Cardiac muscle cell (in vitro differentiated cells and primary cell): ENCODE results near the gene CAPN10. TPM values are rescaled to one million over a fixed set of nuclear protein-coding genes. Genes with fewer than 3 reads are reported as not detected.

Source experiments
- DNase-seq, 2 donors: peaks; one replicate each; pipeline versions ENCODE4 v3.0.0 to v3.0.0-alpha.2; 2010 to 2017; ENCODE audit warnings: low read depth in 1 of 2, low spot score in 1 of 2
- H3K27ac ChIP-seq: fragments of 200-600 bp; sonication (generic); 2 replicates; pipeline ENCODE4 v1.5.1; 2016
- H3K27me3 ChIP-seq: fragments of 200-600 bp; sonication (generic); 2 replicates; pipeline ENCODE4 v1.6.0; 2016; ENCODE audit warnings: control low read depth
- H3K36me3 ChIP-seq: fragments of 200-600 bp; sonication (generic); 2 replicates; pipeline ENCODE4 v1.5.1; 2016; ENCODE audit warnings: control low read depth
- H3K4me1 ChIP-seq: fragments of 200-600 bp; sonication (generic); 2 replicates; pipeline ENCODE4 v1.8.1; 2017; ENCODE audit warnings: low read depth, mild to moderate bottlenecking, mixed run types
- H3K4me3 ChIP-seq: fragments of 200-600 bp; sonication (generic); 2 replicates; pipeline ENCODE4 v1.5.1; 2016; ENCODE audit warnings: mild to moderate bottlenecking
- H3K9me3 ChIP-seq: fragments of 200-600 bp; sonication (generic); 2 replicates; pipeline ENCODE4 v1.5.1; 2017; ENCODE audit warnings: low read depth, mild to moderate bottlenecking, control low read depth
- CTCF ChIP-seq: IDR thresholded peaks from 2 replicates; pipeline ENCODE4 v1.5.1; 2012; ENCODE audit warnings: low read depth, mild to moderate bottlenecking, low read length
- polyA plus RNA-seq: library from polyadenylated mRNA; unstranded; fragments of >200 nt; fragmentation: Nextera tagmentation; extraction: Ambion mirVana; gene quantifications from 2 replicates; pipeline ENCODE4 v1.2.1, GENCODE V29; 2016
- total RNA-seq: library from RNA; depleted of rRNA; stranded (reverse); fragments of >200 nt; gene quantifications from 2 replicates; pipeline ENCODE4 v1.2.3, GENCODE V29; 2016

Gene CAPN10
- total and polyA plus RNA-seq, 2 experiments from 2014 or later: 60.8 to 62.8 TPM

GRCh38 chr2:240557101-240557751, 29.3 kb upstream of the CAPN10 start:
- no peaks in the 10 kb centered on the region for H3K36me3 ChIP-seq
- TF ChIP-seq CTCF: no peak
- H3K9me3 ChIP-seq: no peaks in the 10 kb centered on the region
- peaks cover 5% of the 10 kb centered on the region for H3K4me1 ChIP-seq
- H3K4me3 ChIP-seq: peak overlapping the region; percentile 27
- no peak for DNase-seq
- H3K27ac ChIP-seq: no peak overlapping the region
- no peaks in the 10 kb centered on the region for H3K27me3 ChIP-seq

GRCh38 chr2:240557808-240558207, 28.7 kb upstream of the CAPN10 start, which contains the start of gene ANKMY1:
ANKMY1 (minus strand) TSS chr2:240557988; CDS start chr2:240557335, 653 bp downstream.
- Histone ChIP-seq H3K4me3 (peak within 1 kb of the TSS; percentile 27), H3K4me1 (peaks cover 5% of the 10 kb centered on the region), H3K9me3 (no peaks in the 10 kb centered on the region), H3K36me3 (no peaks in the 10 kb centered on the region), H3K27me3 (no peaks in the 10 kb centered on the region), H3K27ac (no peak within 1 kb of the TSS)
- no peak for TF ChIP-seq CTCF
- peak; percentile 82 to 88 for DNase-seq

DNA sequence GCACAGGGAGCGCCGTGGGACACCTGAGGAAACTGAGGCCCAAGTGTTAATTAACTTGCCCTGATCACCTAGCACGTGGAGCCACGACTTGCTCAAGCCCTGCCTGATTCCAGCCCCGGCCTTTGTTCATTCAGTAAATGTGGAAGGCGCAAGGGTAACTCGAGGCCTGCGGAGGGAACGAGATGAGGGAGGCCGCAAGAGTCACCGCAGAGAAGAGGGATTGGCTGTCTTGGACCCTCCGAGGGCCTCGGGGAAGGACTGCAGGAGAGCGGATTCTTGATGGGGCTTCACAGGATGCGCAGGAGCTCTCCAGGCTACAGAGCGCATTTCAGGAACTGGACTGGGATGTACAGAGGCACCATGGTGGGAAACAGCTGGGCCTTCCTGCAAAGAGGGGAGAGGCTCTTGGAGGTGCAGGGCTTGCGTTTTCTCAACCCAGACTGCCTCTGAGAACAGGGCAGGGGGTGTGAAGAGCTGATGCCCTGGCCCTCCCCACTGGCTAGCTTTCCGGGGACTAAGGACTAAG, 28.2 kb upstream of the CAPN10 start:
- no peak for DNase-seq
- H3K27me3 ChIP-seq: no peaks in the 10 kb centered on the region
- TF ChIP-seq CTCF: no peak
- peaks cover 5% of the 10 kb centered on the region for H3K4me1 ChIP-seq
- H3K36me3 ChIP-seq: no peaks in the 10 kb centered on the region
- no peaks in the 10 kb centered on the region for H3K9me3 ChIP-seq
- peak overlapping the region; percentile 27 for H3K4me3 ChIP-seq
- no peak overlapping the region for H3K27ac ChIP-seq

GRCh38 chr2:240559286-240559685, 27.2 kb upstream of the CAPN10 start:
- H3K27me3 ChIP-seq: no peaks in the 10 kb centered on the region
- no peaks in the 10 kb centered on the region for H3K9me3 ChIP-seq
- TF ChIP-seq CTCF: no peak
- H3K4me1 ChIP-seq: peaks cover 5% of the 10 kb centered on the region
- no peaks in the 10 kb centered on the region for H3K36me3 ChIP-seq
- DNase-seq: no peak
- no peak overlapping the region for H3K27ac ChIP-seq
- H3K4me3 ChIP-seq: no peak overlapping the region

GRCh38 chr2:240560084-240560479, 26.5 kb upstream of the CAPN10 start, which contains the start of gene DUSP28:
DUSP28 (plus strand) TSS chr2:240560357; CDS start chr2:240560685, 328 bp downstream.
- Histone ChIP-seq H3K27ac (peak within 1 kb of the TSS; percentile 91), H3K9me3 (no peaks in the 10 kb centered on the region), H3K4me3 (peak within 1 kb of the TSS; percentile 87), H3K4me1 (peaks cover 5% of the 10 kb centered on the region), H3K36me3 (no peaks in the 10 kb centered on the region), H3K27me3 (no peaks in the 10 kb centered on the region)
- TF ChIP-seq CTCF: no peak
- DNase-seq: peak; percentile 91 to 92
